IPS-NIHi7 (cell line): ENCODE data around the gene LRMDA.

ENCODE experiments used
- DNase-seq: peaks from one replicate; pipeline ENCODE4 v3.0.0; 2012; ENCODE audit warnings: mixed read lengths; ENCODE audit errors: extremely low spot score

LRMDA gene

DNA sequence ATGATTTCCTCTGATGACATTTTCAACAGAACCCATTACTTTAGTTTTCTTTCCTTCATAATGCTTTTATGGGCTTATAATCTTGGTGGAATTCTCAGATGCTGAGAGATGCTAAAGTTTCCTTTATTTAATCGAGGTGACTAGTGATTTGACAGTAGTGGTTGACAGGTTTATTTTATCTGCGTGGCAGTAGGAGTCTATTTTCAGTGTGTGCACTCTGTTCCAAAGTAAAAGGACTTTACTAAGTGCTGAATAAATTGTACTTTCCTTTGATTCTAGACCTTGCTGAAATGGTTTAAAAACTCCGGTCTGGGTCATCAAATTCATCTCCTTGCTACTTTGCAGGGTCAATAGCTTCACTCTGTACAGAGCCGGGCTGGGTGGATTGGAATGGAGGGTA, 900.3 kb downstream of the LRMDA start:
- DNase-seq, result no peak

DNA sequence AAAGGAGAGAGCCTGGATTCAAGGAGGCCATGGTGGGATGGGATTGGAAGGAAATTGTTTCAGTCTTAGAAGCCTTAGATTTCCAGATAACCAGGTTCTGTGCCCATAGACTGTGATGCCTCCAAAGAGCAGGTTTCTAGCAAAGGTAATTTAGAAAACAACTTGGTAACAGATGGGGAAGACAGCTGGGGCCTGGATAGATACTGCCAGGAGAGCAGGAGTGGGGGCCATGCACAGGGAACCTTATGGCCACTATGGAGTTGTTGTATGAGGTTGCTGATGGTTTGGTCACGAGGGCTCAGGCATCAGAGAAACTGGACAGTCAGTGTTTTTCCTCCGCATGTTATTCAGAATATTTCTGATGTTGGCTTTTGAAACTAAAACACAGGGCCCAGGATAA, 901.9 kb downstream of the LRMDA start:
- DNase-seq, result no peak

DNA sequence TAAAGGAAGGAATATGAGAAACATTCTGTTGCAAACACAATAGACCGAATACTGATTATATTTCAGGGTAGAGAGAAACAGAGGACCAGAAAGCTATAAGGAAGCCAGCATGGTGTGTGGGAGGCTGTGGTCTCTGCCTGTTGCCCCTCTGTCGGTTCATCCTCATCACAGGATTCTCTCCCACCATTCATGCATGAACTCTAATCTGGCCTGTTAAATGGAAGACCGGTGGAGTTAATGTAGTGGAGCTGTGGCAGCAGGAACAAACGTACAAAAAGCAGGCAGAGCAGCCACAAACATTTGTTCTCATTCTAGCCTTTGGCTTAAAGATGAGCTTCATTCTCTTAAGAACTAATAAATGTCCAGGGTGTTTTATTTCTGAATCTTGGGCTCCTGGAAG, 902.4 kb downstream of the LRMDA start:
- DNase-seq, result no peak

DNA sequence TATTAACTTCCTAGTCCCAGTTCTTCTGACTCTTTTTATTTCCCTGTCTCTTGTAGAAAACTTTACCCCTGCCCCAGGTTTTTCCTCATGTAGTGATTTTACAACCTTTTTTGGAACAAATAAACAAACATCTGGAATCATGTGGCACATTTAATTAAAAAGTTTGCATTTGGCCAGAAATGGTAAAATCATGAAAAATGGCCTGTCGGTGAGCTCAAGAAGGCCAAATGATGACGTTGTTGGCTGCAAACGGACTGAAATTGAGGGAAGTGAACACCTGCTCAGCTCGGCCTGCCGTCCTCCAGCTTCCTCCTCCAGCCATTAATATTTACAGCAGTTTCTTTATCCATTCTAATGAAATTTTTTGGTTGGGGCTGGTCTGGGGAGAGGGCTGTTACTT, 902.8 kb downstream of the LRMDA start:
- DNase-seq, result no peak

DNA sequence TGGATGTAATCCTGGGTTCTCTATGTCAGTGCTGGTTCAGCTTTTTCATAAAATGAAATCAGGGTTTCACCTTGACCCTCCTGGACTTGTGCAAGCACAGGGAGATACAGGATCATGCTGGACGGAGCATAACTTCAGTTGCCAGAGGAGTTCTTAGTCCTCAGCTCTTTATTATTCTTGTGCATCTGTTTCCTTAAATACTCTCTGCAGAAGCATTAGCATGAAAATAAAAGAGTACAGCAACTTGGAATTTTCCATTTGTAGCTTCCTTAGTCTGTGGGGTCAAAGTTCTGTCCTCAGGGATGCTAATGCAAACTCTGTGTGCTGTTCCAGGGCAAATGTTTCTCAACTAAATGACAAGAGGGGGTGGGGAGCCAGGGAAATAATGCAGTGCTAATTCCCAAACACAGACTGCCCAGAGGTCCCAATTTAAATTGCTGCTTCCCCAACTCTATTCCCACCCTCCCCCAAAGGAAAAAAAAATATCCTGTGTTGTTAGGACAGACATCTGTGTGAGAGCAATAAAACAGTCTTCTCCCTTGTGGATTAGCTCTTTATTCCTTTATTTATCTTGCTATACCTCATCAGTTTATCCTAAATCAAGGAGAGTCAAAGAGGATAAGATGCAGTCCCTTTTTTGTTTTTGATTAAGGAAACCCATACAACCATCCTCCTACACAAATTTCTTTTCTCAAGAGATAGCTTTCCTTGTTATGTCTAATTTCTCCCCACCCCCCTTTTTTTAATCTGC, 905.0 kb downstream of the LRMDA start:
- DNase-seq, result no peak

DNA sequence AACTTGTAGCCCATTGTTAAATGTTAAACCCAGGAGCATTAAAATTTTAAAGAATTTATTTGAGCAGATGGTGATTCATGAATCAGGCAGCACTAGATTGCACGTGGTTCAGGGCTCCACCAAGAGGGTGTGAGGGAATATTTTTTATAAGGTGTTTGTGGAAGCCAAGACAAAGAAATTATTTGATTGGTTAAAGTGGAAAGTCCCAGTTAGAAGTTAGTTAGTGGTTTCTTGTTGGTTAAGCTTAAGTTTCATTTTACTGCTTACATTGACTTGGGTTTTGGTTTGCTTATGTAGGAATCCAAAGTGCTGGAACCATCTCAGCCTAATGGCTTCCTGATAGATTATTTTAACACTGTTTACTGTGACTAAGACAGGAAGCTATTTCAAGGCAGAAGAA, 906.2 kb downstream of the LRMDA start:
- DNase-seq, result no peak

DNA sequence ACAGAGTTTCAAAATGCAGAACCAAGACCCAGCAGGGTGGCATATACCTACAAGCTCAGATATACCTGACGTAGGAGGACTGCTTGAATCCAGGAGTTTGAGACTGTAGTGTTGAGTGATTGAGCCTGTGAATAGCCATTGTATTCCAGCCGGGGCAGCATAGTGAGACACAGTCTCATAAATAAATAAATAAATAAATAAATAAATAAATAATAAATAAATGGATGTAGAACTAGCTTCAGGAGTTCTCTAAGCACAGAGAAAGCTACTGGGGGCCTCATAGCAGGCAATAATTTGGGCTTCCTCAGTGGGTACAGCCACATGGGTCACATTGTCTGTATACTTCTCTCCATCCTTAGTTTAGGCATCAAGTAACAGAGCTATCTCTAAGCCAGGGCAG, 906.8 kb downstream of the LRMDA start:
- no peak for DNase-seq

DNA sequence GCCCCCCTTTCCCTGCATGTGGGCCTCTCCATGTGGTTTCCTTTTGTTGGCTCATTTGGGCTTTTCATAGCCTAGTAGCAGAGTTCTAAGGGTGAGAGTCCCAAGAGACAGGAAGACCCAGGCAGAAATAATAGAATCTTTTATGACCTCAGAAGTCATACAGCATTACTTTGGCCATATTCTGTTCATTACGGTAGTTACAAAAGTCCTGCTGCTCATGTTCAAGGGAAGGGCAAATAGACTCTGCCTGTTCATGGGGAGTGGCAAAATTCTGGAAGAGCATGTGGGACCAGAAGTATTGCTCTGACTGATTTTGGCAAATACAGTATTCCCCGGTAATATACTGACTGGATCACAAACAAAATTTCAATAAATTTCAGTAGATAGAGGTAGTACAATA, 910.3 kb downstream of the LRMDA start:
- DNase-seq, result no peak

DNA sequence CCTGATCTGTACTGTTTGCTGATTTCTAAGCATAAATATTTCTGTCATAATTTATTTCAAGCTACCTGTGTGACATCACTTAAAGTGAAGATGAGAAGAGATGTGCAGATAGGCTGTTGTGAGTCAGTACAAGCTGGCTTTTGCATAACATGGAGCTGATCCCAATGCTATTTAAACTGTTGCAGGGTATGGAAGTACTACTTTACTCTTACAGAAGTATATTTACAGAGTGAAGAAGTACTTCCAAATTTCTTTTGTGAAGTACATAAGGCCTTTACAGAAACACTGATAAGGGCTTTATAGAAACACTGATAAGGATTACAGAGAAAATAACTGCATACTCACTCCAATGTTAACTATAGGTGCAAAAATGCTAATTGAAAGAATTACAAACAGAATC, 911.6 kb downstream of the LRMDA start:
- DNase-seq, result no peak

DNA sequence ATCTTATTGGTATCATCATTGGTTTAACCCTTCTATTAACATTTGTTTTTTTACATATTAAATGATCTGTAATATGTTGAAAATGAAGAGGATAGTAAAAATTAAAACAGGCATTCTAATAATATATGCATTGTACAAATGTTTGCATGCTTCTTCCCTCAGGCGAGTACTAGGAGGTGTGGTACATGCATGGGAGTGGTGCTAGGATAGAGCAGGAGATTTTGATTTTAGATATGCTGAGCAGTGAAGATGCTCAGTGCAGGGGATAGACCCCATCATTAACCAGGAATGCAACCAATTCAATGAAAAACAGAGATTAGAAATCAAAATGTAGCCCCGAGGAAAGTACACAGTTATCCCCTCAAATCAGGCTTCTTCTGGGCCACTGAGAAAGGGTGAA, 916.4 kb downstream of the LRMDA start:
- no peak for DNase-seq

DNA sequence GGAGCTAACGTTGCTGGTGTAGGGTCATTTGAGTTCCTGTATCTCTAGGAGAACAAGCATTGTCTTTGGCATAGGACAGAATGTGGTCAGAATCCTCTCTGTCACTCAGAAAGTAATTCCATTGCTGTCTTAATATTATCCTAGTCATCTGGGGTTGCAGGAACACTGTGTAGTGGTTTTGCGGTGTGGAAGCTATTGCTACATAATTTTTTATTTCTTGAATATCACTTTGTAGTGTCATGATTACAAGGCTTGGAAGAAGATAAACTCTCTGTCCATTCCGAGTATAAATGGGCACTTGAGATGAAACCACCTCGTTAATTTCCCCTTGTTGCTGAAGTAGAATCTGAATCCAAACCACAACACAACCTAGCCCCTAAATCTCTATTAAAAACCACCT, 919.2 kb downstream of the LRMDA start:
- no peak for DNase-seq

DNA sequence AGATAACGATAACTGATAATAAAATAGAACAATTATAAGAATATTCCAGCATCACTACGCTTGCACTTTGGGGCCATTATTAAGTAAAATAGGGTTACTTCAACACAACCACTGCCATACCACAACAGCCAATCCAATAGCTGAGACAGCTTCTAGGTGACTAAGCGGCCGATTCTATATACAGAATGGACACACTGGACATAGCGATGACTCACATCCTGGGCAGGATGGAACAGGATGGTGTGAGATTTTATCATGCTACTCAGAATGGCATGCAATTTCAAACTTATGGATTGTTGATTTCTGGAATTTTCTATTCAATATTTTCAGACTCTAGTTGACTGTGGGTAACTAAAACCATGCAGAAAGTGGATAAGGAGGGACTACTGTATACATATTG, 920.9 kb downstream of the LRMDA start:
- DNase-seq, result no peak

DNA sequence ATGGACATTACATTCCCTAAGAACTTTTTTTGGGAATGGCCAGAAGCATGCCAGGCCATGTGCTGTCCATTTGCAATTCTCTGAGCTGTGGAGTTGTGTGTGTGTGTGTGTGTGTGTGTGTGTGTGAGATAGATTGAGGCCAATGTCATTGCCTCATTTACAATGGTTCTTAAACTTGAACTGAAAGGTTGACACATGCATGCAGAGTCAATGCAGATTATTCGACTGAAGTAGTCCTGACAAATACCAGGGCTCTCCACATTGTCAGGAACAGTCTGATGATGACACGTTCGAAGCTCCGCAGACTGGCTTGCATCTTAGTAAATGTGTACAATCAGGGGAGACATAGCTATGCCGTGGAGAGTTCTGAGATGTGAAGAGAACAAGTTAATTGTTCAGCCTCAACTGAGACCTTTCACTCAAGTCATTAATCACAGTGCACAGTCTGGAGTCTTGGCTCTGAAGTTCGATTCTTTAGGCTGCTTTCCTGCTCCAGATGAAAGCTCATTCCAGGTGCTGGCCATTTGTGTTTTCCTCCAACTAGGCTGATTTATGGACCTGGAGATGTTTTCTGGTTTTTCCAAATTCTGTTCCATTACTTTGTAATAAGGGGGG, 921.9 kb downstream of the LRMDA start:
- no peak for DNase-seq

DNA sequence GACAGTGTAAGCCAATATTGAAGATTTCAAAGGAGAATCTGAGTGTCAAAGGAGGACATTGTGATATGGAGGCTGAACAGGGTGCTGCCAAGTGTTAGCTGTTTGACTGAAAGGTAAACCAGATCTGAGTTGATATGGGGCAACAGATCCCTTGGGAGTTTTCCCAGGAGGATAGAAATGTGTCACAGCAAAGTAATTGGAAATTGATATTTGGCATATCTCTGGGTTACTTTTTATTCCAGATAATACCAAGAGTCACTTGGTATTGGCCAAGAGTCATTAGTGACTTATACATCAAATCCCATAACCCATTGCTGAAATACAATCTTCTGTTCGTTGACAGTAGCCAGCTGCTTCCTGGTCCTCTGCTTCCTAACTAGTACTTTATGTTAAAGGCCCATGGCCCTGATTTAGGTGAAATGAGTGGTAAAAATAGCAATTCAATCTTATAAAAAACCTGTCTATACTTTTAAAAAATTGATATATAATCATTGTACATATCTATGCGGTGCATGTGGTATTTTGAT, 922.9 kb downstream of the LRMDA start:
- no peak for DNase-seq

DNA sequence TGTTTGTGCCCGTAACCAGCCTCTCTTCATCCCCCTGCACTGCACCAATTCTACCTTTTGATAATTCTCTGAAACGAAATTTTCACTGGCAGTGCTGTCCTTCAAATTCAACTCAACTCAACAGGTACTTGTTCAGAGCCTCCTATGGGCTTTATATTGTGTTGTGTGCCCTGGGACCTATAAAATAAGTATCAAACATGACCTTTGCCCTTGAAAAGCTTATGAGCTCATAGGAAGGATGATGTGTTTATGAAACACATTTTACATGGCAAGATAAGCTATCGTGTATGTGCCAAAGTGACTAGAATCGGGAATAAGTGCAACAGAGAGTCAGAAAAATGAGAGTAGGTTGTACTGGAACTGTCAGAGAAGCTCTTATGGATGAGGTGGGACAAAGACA, 923.5 kb downstream of the LRMDA start:
- no peak for DNase-seq

DNA sequence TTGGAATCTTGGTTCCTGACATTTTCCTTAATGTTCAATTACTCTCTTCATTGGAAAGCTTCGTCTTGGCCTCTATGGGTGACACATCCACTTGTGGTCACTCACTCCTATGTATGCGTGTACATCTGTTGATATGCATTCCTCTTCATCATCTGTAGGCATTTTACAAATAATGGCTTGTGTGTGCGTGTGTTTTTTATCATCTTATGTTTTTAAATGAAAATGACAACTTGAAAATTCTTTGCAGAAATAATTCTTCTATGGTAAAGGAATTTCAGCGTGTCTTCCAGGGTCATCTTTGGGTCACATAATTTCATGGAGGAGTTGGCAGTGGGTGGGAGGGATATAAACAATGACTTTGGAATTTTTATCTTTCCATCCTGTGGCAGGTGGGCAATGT, 925.1 kb downstream of the LRMDA start:
- no peak for DNase-seq

DNA sequence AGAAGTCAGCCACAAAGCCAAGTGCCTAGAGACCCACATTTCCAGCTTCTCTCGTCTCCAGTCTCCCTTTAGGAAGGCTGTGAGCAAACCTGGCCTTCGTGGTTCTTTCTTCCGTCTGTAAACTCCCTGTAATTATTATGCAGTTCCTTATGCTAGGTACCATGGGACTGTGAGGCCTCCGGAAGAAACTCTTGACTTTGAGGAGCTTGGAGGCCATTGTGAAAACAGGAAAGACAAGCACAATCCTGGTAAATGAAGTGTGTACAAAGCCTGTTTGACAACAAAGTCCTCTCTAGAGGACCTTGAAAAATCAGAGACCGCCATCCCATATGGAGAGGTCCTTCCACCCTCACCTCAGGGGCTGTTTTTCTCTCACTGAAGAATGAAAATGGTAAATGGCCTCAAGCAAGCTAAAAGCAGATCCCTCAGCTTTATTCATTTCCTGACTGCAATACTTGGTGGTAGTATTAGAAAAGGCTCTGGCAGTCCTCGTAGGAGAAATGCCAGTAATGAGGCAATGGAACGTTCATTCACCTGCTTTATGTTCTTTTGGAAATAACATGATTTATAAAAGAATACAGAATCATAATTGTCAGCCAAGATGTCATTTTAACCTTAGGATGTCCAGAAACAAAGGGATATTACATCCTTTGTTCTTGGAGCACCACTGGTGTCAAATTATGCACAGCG, 926.4 kb downstream of the LRMDA start:
- DNase-seq, result no peak

DNA sequence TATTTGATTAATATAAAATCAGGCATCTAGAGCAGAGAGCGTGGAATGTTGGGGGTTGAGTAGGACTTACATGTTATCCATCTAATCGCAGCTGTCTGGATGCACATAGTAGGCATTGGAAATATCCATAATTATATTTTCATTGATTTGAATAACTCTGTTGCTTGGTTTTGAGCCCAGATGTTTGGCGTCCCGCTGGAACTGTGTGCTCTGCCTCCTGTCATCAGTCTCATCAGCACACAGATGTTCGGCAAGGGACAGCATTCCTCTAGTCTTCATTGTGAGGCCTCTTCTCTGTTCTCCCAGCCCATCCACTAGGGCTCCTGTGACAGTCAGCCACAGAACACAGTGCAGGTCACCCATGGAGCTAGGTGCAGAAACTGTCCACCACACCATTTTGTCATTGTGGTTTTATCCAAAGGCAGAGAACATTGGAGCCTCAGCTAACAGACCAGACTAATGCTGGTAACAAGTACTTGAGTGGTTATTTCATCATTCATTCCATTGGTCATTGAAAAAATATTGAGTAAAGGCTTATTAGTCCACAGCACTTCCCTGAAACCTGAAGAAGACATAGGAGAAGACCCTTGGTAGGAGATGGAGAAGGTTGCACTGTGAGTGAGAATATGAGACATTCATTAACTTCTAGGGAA, 927.4 kb downstream of the LRMDA start:
- DNase-seq, result no peak

DNA sequence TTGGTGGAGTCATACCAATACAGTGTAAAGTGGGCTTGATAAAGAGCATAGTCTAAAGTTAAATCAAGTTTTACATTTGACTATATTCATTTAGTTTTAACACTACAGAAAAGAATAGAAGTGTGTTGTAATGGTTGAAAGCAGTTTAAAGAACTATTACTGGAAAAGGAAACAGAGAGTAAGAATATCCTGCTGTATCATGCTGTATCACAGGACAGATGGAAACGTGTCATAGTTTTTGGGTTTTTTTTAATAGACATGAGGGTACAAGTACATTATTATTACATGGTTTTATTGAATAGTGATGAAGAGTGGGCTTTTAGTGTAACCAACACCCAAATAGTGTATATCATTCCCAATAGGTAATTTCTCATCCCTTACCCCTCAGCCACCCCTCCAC, 944.3 kb downstream of the LRMDA start:
- DNase-seq, result no peak

DNA sequence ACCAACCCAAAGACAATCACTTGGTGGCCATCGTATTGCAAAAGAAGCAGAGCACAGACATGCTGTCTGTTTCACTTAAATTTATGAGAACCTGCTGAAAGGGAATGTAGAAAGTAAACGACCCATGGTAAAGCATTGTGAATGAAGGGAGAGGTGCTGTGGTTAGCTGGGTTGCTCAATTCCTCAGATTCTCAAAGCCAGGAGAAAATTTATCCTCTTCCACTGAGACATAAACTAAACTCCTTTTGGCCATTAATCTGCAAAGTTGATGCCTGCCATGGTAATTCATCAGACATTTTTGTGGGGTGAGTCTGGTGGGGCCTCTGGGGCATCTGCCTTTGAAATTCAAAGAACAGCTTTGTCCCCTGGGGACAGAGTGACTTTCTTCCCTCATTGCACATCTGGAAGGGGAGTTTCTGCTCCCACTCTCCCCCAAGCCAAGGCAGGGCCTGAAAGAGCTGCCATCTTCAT, 951.0 kb downstream of the LRMDA start:
- no peak for DNase-seq

DNA sequence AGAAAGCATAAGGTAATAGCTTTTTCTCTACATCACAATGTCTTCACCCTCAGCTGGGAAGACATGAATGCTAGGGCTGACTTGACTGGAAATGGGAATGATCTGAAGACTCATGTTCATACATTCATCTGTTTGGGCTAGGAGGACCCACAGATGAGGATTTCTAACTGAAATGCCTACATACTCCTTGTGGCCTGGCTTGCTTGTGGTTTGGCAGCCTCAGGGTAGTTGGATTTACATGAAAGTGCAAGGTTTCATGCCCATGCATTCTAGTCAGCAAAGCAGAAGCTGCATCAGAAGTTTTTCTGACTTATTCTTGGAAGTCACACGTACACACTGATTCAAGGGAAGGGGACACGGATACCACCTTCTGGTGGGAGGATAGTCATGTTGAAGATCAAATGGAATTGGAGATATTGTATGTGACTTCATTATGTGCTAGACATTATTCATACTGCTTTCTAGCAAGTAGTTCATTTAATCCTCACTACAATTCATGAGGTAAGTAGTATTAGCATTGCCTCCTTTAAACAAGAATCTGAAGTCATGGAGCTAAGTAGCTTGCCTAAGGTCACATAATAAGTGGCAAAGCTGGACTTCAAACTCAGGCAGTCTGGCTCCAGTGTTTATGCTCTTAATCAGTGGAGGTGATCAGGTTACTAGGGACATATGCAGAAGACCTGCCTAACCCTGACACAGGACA, 957.0 kb downstream of the LRMDA start:
- no peak for DNase-seq
